Astrocyte (in vitro differentiated cells and primary cell): ENCODE measurements around the gene RAB37.

Experiments
- CTCF ChIP-seq: IDR thresholded peaks from 2 replicates; pipeline ENCODE4 v1.5.1; 2011; ENCODE audit warnings: low read depth, mild to moderate bottlenecking, inconsistent platforms, low read length, moderate library complexity; ENCODE audit not compliant: insufficient read depth
- EZH2 ChIP-seq: IDR thresholded peaks from 2 replicates; pipeline ENCODE4 v1.6.1; 2012; ENCODE audit warnings: mild to moderate bottlenecking, low read length, inconsistent platforms; ENCODE audit not compliant: insufficient read depth

DNA sequence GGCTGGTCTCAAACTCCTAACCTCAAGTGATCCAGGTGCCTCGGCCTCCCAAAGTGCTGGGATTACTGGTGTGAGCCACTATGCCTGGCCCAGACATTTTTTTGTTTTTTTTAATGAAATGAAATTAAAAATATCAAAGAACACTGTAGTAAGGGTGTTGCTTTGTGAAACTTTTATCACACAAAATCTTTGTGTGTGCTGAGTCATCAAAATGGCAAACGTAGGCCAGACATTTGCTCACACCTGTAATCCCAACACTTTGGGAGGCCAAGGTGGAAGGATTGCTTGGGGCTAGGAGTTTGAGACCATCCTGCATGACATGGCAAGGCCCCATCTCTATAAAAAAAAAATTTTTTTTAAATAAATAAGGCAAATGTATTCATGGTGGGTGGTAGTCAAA lies 29.4 kb downstream of the RAB37 start:
- TF ChIP-seq CTCF (no peak), EZH2 (no peak)
